GM12891 (cell line): ENCODE data around the gene CNOT3.

ENCODE experiments used
- POLR2A ChIP-seq: IDR thresholded peaks from 2 replicates; pipeline ENCODE4 v1.6.1; 2011; ENCODE audit warnings: low read depth, low read length, control low read depth
- POLR2AphosphoS5 ChIP-seq: IDR thresholded peaks from 2 replicates; pipeline ENCODE4 v1.6.1; 2011; ENCODE audit warnings: low read depth, low read length, control low read depth
- SPI1 ChIP-seq: IDR thresholded peaks from 2 replicates; pipeline ENCODE4 v1.6.1; 2011; ENCODE audit warnings: low read depth, low read length, control low read depth

DNA sequence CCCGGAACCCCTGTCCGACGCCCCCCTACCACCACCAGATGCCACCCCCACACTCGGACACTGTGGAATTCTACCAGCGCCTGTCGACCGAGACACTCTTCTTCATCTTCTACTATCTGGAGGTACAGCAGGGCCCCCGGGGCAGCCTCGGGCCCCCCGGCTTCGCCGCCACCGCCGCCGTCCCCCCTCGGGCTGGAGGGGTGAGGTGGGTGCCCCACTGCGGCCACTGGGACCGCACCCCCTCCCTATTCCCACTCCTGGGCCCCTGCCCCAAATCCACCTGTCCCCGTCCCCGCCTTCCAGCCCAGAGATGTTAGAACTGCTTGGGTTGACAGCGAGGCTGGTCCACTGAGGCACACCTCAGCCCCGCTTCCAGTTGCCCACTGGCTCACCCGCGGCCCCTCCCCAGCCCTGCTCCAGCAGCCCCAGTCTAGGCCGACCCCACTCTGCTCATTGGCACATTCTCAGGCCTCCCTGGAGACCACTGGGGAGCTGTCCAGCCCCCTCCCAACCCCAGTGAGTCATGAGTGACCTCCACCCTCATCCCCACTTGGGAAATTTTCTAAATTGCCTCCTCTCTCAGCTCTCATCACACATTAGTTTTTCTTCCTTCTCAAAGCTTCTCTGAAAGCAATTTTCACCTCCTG lies 15.4 kb downstream of the CNOT3 start:
- TF ChIP-seq POLR2AphosphoS5 (no peak; the same call in 1 of the 2 replicates), POLR2A (no peak), SPI1 (no peak)
